GM23338 (cell line): Measurements from ENCODE around the gene OTOG.

ENCODE experiments used
- CREB1 ChIP-seq: fragments of 250-450 bp; sonication (Bioruptor Pico); IDR thresholded peaks from 2 replicates; pipeline ENCODE4 v1.5.0; 2020; ENCODE audit warnings: low read depth, mild to moderate bottlenecking, moderate library complexity
- CTCF ChIP-seq, 2 experiments: fragments of 200-600 bp in 1 of 2; sonication (generic) in 1 of 2; conservative IDR thresholded peaks; 2 replicates each; pipeline versions ENCODE4 v1.5.1 to v1.6.1; 2016 to 2017; ENCODE audit warnings: antibody characterized with exemption in 2 of 2, low read depth in 2 of 2, mild to moderate bottlenecking in 2 of 2, moderate library complexity in 1 of 2
- EZH2 ChIP-seq: fragments of 200-600 bp; sonication (generic); IDR thresholded peaks from one replicate; pipeline ENCODE4 v1.8.0; 2017; ENCODE audit warnings: antibody characterized with exemption, mild to moderate bottlenecking, low read depth; ENCODE audit not compliant: unreplicated experiment
- EZH2phosphoT487 ChIP-seq: fragments of 200-600 bp; sonication (generic); IDR thresholded peaks from one replicate; pipeline ENCODE4 v1.8.1; 2018; ENCODE audit warnings: antibody characterized with exemption; ENCODE audit not compliant: unreplicated experiment
- JUNB ChIP-seq: IDR thresholded peaks from one replicate; pipeline ENCODE4 v1.6.1; 2016; ENCODE audit warnings: antibody characterized with exemption; ENCODE audit not compliant: unreplicated experiment
- NANOG ChIP-seq: IDR thresholded peaks from 2 replicates; pipeline ENCODE4 v1.6.1; 2016; ENCODE audit warnings: antibody characterized with exemption, borderline replicate concordance
- POLR2AphosphoS5 ChIP-seq: IDR thresholded peaks from 2 replicates; pipeline ENCODE4 v1.6.1; 2016; ENCODE audit warnings: antibody characterized with exemption, low read depth
- STAT1 ChIP-seq: IDR thresholded peaks from one replicate; pipeline ENCODE4 v1.6.1; 2016; ENCODE audit warnings: antibody characterized with exemption; ENCODE audit not compliant: unreplicated experiment
- ZNF114 ChIP-seq: fragments of 250-450 bp; sonication (Bioruptor Pico); IDR thresholded peaks from 2 replicates; pipeline ENCODE4 v1.5.0; 2020; ENCODE audit warnings: mild to moderate bottlenecking, moderate library complexity
- ZNF331 ChIP-seq: fragments of 250-450 bp; sonication (Bioruptor Pico); IDR thresholded peaks from 2 replicates; pipeline ENCODE4 v1.5.0; 2020; ENCODE audit warnings: low read depth, mild to moderate bottlenecking, moderate library complexity
- TF ChIP-seq, protein P1 (sequence below): IDR thresholded peaks from one replicate; pipeline ENCODE4 v1.6.1; 2018; ENCODE audit warnings: antibody characterized with exemption; ENCODE audit not compliant: unreplicated experiment
- TF ChIP-seq, protein P2 (sequence below): IDR thresholded peaks from 2 replicates; pipeline ENCODE4 v1.6.1; 2016; ENCODE audit warnings: antibody characterized with exemption

- TF ChIP-seq CTCF (conservative IDR thresholded peaks at IDR 0.05; ENCODE audit: low read depth in 2 of 2) (no peak), POLR2AphosphoS5 (no peak), JUNB (no peak), EZH2phosphoT487 (no peak), EZH2 (no peak), ZNF114 (CRISPR knock-in tag) (no peak), STAT1 (no peak), ZNF331 (CRISPR knock-in tag) (no peak), CREB1 (CRISPR knock-in tag) (no peak), NANOG (no peak)
- TF ChIP-seq, protein P1, sequence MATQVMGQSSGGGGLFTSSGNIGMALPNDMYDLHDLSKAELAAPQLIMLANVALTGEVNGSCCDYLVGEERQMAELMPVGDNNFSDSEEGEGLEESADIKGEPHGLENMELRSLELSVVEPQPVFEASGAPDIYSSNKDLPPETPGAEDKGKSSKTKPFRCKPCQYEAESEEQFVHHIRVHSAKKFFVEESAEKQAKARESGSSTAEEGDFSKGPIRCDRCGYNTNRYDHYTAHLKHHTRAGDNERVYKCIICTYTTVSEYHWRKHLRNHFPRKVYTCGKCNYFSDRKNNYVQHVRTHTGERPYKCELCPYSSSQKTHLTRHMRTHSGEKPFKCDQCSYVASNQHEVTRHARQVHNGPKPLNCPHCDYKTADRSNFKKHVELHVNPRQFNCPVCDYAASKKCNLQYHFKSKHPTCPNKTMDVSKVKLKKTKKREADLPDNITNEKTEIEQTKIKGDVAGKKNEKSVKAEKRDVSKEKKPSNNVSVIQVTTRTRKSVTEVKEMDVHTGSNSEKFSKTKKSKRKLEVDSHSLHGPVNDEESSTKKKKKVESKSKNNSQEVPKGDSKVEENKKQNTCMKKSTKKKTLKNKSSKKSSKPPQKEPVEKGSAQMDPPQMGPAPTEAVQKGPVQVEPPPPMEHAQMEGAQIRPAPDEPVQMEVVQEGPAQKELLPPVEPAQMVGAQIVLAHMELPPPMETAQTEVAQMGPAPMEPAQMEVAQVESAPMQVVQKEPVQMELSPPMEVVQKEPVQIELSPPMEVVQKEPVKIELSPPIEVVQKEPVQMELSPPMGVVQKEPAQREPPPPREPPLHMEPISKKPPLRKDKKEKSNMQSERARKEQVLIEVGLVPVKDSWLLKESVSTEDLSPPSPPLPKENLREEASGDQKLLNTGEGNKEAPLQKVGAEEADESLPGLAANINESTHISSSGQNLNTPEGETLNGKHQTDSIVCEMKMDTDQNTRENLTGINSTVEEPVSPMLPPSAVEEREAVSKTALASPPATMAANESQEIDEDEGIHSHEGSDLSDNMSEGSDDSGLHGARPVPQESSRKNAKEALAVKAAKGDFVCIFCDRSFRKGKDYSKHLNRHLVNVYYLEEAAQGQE, result no peak
- TF ChIP-seq, protein P2, sequence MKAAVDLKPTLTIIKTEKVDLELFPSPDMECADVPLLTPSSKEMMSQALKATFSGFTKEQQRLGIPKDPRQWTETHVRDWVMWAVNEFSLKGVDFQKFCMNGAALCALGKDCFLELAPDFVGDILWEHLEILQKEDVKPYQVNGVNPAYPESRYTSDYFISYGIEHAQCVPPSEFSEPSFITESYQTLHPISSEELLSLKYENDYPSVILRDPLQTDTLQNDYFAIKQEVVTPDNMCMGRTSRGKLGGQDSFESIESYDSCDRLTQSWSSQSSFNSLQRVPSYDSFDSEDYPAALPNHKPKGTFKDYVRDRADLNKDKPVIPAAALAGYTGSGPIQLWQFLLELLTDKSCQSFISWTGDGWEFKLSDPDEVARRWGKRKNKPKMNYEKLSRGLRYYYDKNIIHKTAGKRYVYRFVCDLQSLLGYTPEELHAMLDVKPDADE, result no peak
These were observed 21.5 kb upstream of the OTOG start for GRCh38 chr11:17525570-17525969.
